Measurements from ENCODE around the gene RINT1.

GRCh38 chr7:105493196-105493922 is 38.6 kb upstream of the RINT1 start:
- no peak for TF ChIP-seq CTCF (conservative IDR thresholded peaks at IDR 0.05)
- no peak for TF ChIP-seq ZFX (IDR thresholded peaks at IDR 0.05)

Data from C4-2B (cell line).